Tibial artery (tissue), 4 donors: ENCODE measurements around the gene MVB12A.

Experiments used
- DNase-seq, 2 donors: peaks; one replicate each; pipeline ENCODE4 v3.0.0-alpha.2; 2019
- H3K27ac ChIP-seq, 2 donors: fragments of 200-600 bp; sonication (generic) in 1 of 2; 1 replicate in 1 of 2; 2 replicates in 1 of 2; pipeline ENCODE4 v1.5.1; 2018 to 2019; ENCODE audit warnings: mild to moderate bottlenecking in 1 of 2
- H3K27me3 ChIP-seq, 2 donors: fragments of 200-600 bp; sonication (generic) in 1 of 2; one replicate each; pipeline versions ENCODE4 v1.5.1 to v1.6.0; 2016 to 2019
- H3K36me3 ChIP-seq, 3 donors: fragments of 200-600 bp; sonication (generic) in 2 of 3; one replicate each; pipeline ENCODE4 v1.5.1; 2016 to 2019; ENCODE audit warnings: mild to moderate bottlenecking in 2 of 3
- H3K4me1 ChIP-seq, 4 donors: fragments of 200-600 bp; sonication (generic) in 2 of 4; 1 replicate in 3 of 4; 2 replicates in 1 of 4; pipeline ENCODE4 v1.5.1; 2016 to 2019
- H3K4me3 ChIP-seq, 2 donors: fragments of 200-600 bp; sonication (generic) in 1 of 2; 1 replicate in 1 of 2; 2 replicates in 1 of 2; pipeline ENCODE4 v1.5.1; 2018 to 2019; ENCODE audit warnings: mild to moderate bottlenecking in 2 of 2
- H3K9me3 ChIP-seq, 3 donors: fragments of 200-600 bp; sonication (generic) in 1 of 3; one replicate each; pipeline ENCODE4 v1.5.1; 2016 to 2019
- CTCF ChIP-seq, 2 experiments: fragments of 200-600 bp in 1 of 2; fragments of 450-650 bp in 1 of 2; IDR thresholded peaks; one replicate each; pipeline ENCODE4 v1.5.1; 2017 to 2019; ENCODE audit warnings: antibody characterized with exemption in 2 of 2, mild to moderate bottlenecking in 1 of 2, moderate library complexity in 1 of 2
- intact Hi-C: fragments of 100-400 bp; cut with DNase I; formaldehyde crosslinking; loops from one replicate; pipeline ENCODE4 v1.15.0; 2023; ENCODE audit warnings: low total_unique reads

The MVB12A gene

DNA sequence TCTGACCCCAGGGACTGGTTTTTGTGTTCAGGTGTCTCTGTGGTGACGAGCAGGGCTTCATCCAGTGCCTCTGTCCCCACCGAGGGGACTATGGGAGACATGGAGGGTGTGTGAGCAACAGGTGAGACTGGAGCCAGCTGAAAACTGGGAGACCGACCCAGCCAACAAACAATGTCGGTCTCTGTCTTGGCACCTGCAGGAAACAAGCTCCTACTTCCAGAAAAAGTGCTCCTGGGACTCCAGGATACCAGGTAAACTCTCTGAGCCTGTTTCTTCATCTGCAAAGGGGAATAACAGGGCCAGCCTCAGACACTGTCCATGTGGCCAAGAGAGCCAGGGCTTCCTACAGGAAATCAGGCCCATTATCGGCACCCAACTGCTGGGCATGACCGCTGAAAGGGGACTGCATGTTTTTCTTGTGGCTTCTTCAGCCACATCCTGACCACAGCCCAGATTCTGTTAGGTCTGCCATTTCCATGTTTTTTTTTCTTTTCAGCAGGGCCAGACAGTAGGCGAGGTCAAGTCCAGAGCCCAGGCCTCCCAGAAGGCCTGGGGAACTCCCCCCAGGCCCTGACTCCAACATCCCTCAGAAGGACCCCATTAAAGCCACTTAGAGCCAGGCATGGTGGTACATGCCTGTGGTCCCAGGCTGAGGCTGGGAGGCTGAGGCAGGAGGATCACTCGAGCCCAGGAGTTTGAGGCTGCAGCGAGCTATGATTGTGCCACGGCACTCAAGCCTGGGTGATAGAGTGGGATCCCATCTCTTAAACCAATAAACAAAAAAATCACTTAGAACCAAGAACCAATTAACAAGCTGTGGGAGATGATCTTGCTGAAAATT lies 13.6 kb upstream of the MVB12A start:
- DNase-seq, result no peak
- H3K27me3 ChIP-seq, result peaks cover 0 to 15% of the 10 kb centered on the region in 2 donors
- TF ChIP-seq CTCF (IDR thresholded peaks at IDR 0.05), result no peak
- peak overlapping the region in 1 of 2 donors; percentile 25 for H3K27ac ChIP-seq
- H3K4me3 ChIP-seq, result peak overlapping the region; percentile 29 to 41
- no peaks in the 10 kb centered on the region for H3K9me3 ChIP-seq
- H3K4me1 ChIP-seq, result peaks cover 0 to 9% (median 0%) of the 10 kb centered on the region in 4 donors
- intact Hi-C loops, result no loop called here
- H3K36me3 ChIP-seq, result no peaks in the 10 kb centered on the region

DNA sequence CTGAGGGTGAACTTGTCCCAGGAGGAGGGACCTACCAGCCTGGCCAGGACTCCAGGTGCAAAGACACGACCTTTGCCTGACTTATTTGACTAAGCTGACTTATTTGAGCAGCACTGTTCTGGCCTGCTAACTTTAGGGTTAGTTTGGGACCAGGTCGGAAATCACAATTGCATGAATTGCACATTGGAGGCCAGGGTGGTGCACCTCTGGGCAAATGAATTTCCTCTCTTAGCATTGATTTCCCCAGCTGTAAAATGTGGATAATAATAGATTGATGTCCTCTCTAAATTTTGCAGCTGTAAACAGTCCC lies 13.0 kb upstream of the MVB12A start:
- Histone ChIP-seq H3K4me3 (peak overlapping the region; percentile 29 to 41), H3K27me3 (peaks cover 0 to 9% of the 10 kb centered on the region in 2 donors), H3K4me1 (peaks cover 0 to 9% (median 0%) of the 10 kb centered on the region in 4 donors), H3K27ac (no peak overlapping the region), H3K9me3 (no peaks in the 10 kb centered on the region), H3K36me3 (no peaks in the 10 kb centered on the region)
- TF ChIP-seq CTCF (IDR thresholded peaks at IDR 0.05), result no peak
- intact Hi-C loops, result no loop called here
- DNase-seq, result no peak

- Histone ChIP-seq H3K27ac (no peak overlapping the region), H3K4me3 (no peak overlapping the region), H3K9me3 (no peaks in the 10 kb centered on the region), H3K4me1 (peaks cover 0 to 9% (median 0%) of the 10 kb centered on the region in 4 donors), H3K27me3 (peaks cover 0 to 8% of the 10 kb centered on the region in 2 donors), H3K36me3 (no peaks in the 10 kb centered on the region)
- no peak for DNase-seq
- intact Hi-C loops, result no loop called here
- no peak for TF ChIP-seq CTCF (IDR thresholded peaks at IDR 0.05)
Measured at GRCh38 chr19:17409990-17410389, 9.9 kb upstream of the MVB12A start.

- no peaks in the 10 kb centered on the region for H3K9me3 ChIP-seq
- DNase-seq, result no peak
- peaks cover 0 to 8% of the 10 kb centered on the region in 2 donors for H3K27me3 ChIP-seq
- no peak overlapping the region for H3K4me3 ChIP-seq
- intact Hi-C loops, result no loop called here
- no peak for TF ChIP-seq CTCF (IDR thresholded peaks at IDR 0.05)
- H3K27ac ChIP-seq, result no peak overlapping the region
- H3K4me1 ChIP-seq, result peaks cover 0 to 3% (median 0%) of the 10 kb centered on the region in 4 donors
- H3K36me3 ChIP-seq, result no peaks in the 10 kb centered on the region
Measured at GRCh38 chr19:17411801-17412200, 8.0 kb upstream of the MVB12A start.

GRCh38 chr19:17414097-17414496 lies 5.8 kb upstream of the MVB12A start:
- Histone ChIP-seq H3K4me1 (peaks cover 0 to 3% (median 0%) of the 10 kb centered on the region in 4 donors), H3K36me3 (no peaks in the 10 kb centered on the region), H3K4me3 (no peak overlapping the region), H3K27ac (no peak overlapping the region), H3K27me3 (peaks cover 0 to 8% of the 10 kb centered on the region in 2 donors), H3K9me3 (no peaks in the 10 kb centered on the region)
- TF ChIP-seq CTCF (IDR thresholded peaks at IDR 0.05), result no peak
- DNase-seq, result no peak
- intact Hi-C loops, result no loop called here
